SK-N-SH (cell line): ENCODE results near the gene ZBTB49. TPM values are rescaled to one million over a fixed set of nuclear protein-coding genes. Genes with fewer than 3 reads are reported as not detected.

Experiments
- CTCF ChIA-PET: fragments of 300-600, 350-600 bp; formaldehyde crosslinking; extraction: SDS; loops from one replicate; lab custom pipeline; 2021; lab: Yijun Ruan, JAX
- POLR2A ChIA-PET: fragments of 350-600 bp; sonication (Branson Sonifier 250); formaldehyde crosslinking; extraction: SDS; loops from one replicate; lab custom pipeline; 2020; ENCODE audit warnings: antibody characterized with exemption, inconsistent platforms; lab: Yijun Ruan, JAX
- DNase-seq: peaks from one replicate; pipeline ENCODE4 v3.0.0; 2012
- H2AFZ ChIP-seq: fragments of 200-600 bp; sonication (generic); 2 replicates; pipeline ENCODE4 v1.8.1; 2016; ENCODE audit warnings: antibody characterized with exemption, mild to moderate bottlenecking, low read depth
- H3F3A ChIP-seq: fragments of 200-600 bp; sonication (generic); replicated peaks from 2 replicates; pipeline ENCODE3; 2016; ENCODE audit warnings: antibody characterized with exemption, mild to moderate bottlenecking; ENCODE audit not compliant: insufficient read depth
- H3K27ac ChIP-seq, 2 experiments: fragments of 200-500 bp in 1 of 2; fragments of 200-600 bp in 1 of 2; sonication (Bioruptor generic) in 1 of 2; sonication (generic), shearing (Covaris generic) in 1 of 2; 2 replicates each; pipeline versions ENCODE4 v1.5.1 to v1.6.1; 2014 to 2016; ENCODE audit warnings: low read depth in 2 of 2, inconsistent platforms in 1 of 2, low read length in 1 of 2, mild to moderate bottlenecking in 1 of 2, mixed read lengths in 1 of 2
- H3K27me3 ChIP-seq: fragments of 200-600 bp; sonication (generic), shearing (Covaris generic); 2 replicates; pipeline ENCODE4 v1.6.1; 2016; ENCODE audit warnings: mixed run types; ENCODE audit not compliant: insufficient read depth
- H3K36me3 ChIP-seq, 2 experiments: fragments of 200-500 bp in 1 of 2; fragments of 200-600 bp in 1 of 2; sonication (Bioruptor generic) in 1 of 2; sonication (generic) in 1 of 2; replicated peaks in 1 of 2; 2 replicates each; pipeline versions ENCODE3 to v1.5.1; 2014 to 2016; ENCODE audit warnings: low read length in 1 of 2, mild to moderate bottlenecking in 1 of 2; ENCODE audit not compliant: insufficient read depth in 2 of 2, control insufficient read depth in 1 of 2
- H3K4me1 ChIP-seq, 2 experiments: fragments of 200-500 bp in 1 of 2; fragments of 200-600 bp in 1 of 2; sonication (Bioruptor generic) in 1 of 2; sonication (generic), shearing (Covaris generic) in 1 of 2; 2 replicates each; pipeline versions ENCODE4 v1.5.1 to v1.6.1; 2014 to 2016; ENCODE audit warnings: low read depth in 1 of 2, low read length in 1 of 2, mixed run types in 1 of 2; ENCODE audit not compliant: insufficient read depth in 2 of 2, control insufficient read depth in 1 of 2
- H3K4me2 ChIP-seq: fragments of 200-600 bp; sonication (generic), shearing (Covaris generic); 2 replicates; pipeline ENCODE4 v1.6.1; 2017; ENCODE audit warnings: mixed run types
- H3K4me3 ChIP-seq, 2 experiments: fragments of 200-500 bp in 1 of 2; fragments of 200-600 bp in 1 of 2; sonication (Bioruptor generic) in 1 of 2; sonication (generic), shearing (Covaris generic) in 1 of 2; 2 replicates each; pipeline versions ENCODE4 v1.5.1 to v1.8.1; 2014 to 2016; ENCODE audit warnings: low read depth in 2 of 2, inconsistent platforms in 1 of 2, low read length in 1 of 2, mild to moderate bottlenecking in 1 of 2, mixed read lengths in 1 of 2, moderate library complexity in 1 of 2
- H3K79me2 ChIP-seq: fragments of 200-600 bp; sonication (generic); 2 replicates; pipeline ENCODE4 v1.8.1; 2017; ENCODE audit warnings: mild to moderate bottlenecking; ENCODE audit not compliant: insufficient read depth
- H3K9ac ChIP-seq: fragments of 200-600 bp; sonication (generic); 2 replicates; pipeline ENCODE4 v1.6.1; 2017; ENCODE audit warnings: mixed run types
- H3K9me2 ChIP-seq: fragments of 200-600 bp; sonication (generic); 2 replicates; pipeline ENCODE4 v1.6.1; 2017; ENCODE audit warnings: mixed run types
- H3K9me3 ChIP-seq: fragments of 200-600 bp; sonication (generic); 2 replicates; pipeline ENCODE4 v1.6.1; 2017; ENCODE audit warnings: mixed run types, mild to moderate bottlenecking, moderate library complexity
- H4K20me1 ChIP-seq: fragments of 200-600 bp; sonication (generic); 2 replicates; pipeline ENCODE4 v1.6.1; 2017; ENCODE audit warnings: mild to moderate bottlenecking, mixed run types; ENCODE audit not compliant: insufficient read depth
- CHD2 ChIP-seq: fragments of 150-350 bp; IDR thresholded peaks from 2 replicates; pipeline ENCODE4 v1.6.1; 2018; ENCODE audit warnings: low read length; ENCODE audit not compliant: partially characterized antibody
- EZH2phosphoT487 ChIP-seq: fragments of 200-600 bp; sonication (generic); IDR thresholded peaks from 2 replicates; pipeline ENCODE4 v1.6.1; 2017; ENCODE audit warnings: low read depth, mixed run types, mild to moderate bottlenecking, antibody characterized with exemption, moderate library complexity, borderline replicate concordance
- FOXJ3 ChIP-seq: sonication (generic); formaldehyde crosslinking; IDR thresholded peaks from 2 replicates; pipeline ENCODE4 v1.5.1; 2020; ENCODE audit warnings: mild to moderate bottlenecking, missing genetic modification reagents
- MAX ChIP-seq: IDR thresholded peaks from 2 replicates; pipeline ENCODE4 v1.4.0; 2012; ENCODE audit warnings: low read depth
- MEF2A ChIP-seq: IDR thresholded peaks from 2 replicates; pipeline ENCODE4 v1.4.0; 2012; ENCODE audit warnings: low read depth, borderline replicate concordance
- NFIC ChIP-seq: IDR thresholded peaks from 2 replicates; pipeline ENCODE4 v1.4.0; 2012; ENCODE audit warnings: borderline replicate concordance
- PBX3 ChIP-seq: IDR thresholded peaks from 2 replicates; pipeline ENCODE4; 2012
- RCOR1 ChIP-seq: fragments of 150-350 bp; IDR thresholded peaks from 2 replicates; pipeline ENCODE4 v1.6.1; 2017; ENCODE audit warnings: antibody characterized with exemption, low read length
- REST ChIP-seq: IDR thresholded peaks from 2 replicates; pipeline ENCODE4 v1.6.1; 2012; ENCODE audit warnings: mild to moderate bottlenecking, low read depth, low read length, moderate library complexity
- RFX5 ChIP-seq: IDR thresholded peaks from 2 replicates; pipeline ENCODE4 v1.6.1; 2012; ENCODE audit warnings: mild to moderate bottlenecking, improper control_type of control experiment, low read length
- RXRA ChIP-seq: IDR thresholded peaks from 2 replicates; pipeline ENCODE4 v1.4.0; 2012; ENCODE audit warnings: low read depth, mild to moderate bottlenecking, borderline replicate concordance
- SMC3 ChIP-seq: IDR thresholded peaks from 2 replicates; pipeline ENCODE4 v1.6.1; 2012; ENCODE audit warnings: low read depth, low read length, improper control_type of control experiment
- TAF1 ChIP-seq: IDR thresholded peaks from 2 replicates; pipeline ENCODE4 v1.6.1; 2012; ENCODE audit warnings: low read depth, mild to moderate bottlenecking, low read length, moderate library complexity, borderline replicate concordance
- TCF12 ChIP-seq: IDR thresholded peaks from 2 replicates; pipeline ENCODE4 v1.4.0; 2012
- TEAD4 ChIP-seq: IDR thresholded peaks from 2 replicates; pipeline ENCODE4 v1.4.0; 2012; ENCODE audit warnings: mild to moderate bottlenecking, borderline replicate concordance; ENCODE audit not compliant: insufficient read depth
- YY1 ChIP-seq: IDR thresholded peaks from 2 replicates; pipeline ENCODE4 v1.4.0; 2012; ENCODE audit warnings: low read depth, mild to moderate bottlenecking
- ZBTB33 ChIP-seq: IDR thresholded peaks from 2 replicates; pipeline ENCODE4 v1.4.0; 2012; ENCODE audit warnings: low read depth, borderline replicate concordance
- WGBS: methylation state at CpG from one replicate; pipeline ENCODE4 v1.1.6; 2017; ENCODE audit warnings: low lambda C conversion rate; 5-methylcytosine and 5-hydroxymethylcytosine counted together
- polyA plus RNA-seq, 3 experiments: library from polyadenylated mRNA; depleted of rRNA; stranded (reverse); fragments of >200 nt; gene quantifications; 2 replicates each; pipeline ENCODE4 v1.2.3, GENCODE V29; 2012

Gene ZBTB49
- polyA plus RNA-seq, 1 of the 3 experiments (the other 2 are of a cell fraction), result 3.1 TPM

- H3K4me2 ChIP-seq, result no peak overlapping the region
- H3K27ac ChIP-seq, result no peak overlapping the region
- ChIA-PET CTCF (interaction anchor here (0.8 to 2.0 kb wide), 3 partner anchors 16 to 83 kb away, joined by 3 to 6 read pairs (median 3); no protein-coding TSS in a partner anchor), POLR2A (no interaction called here)
- no peaks in the 10 kb centered on the region; the same call in 1 of the 2 replicates for H3K27me3 ChIP-seq
- H3K9me2 ChIP-seq, result no peaks in the 10 kb centered on the region
- no peak for DNase-seq
- no peak for TF ChIP-seq RXRA
- TF ChIP-seq FOXJ3, result no peak
- no peak for TF ChIP-seq MAX
- TF ChIP-seq RFX5, result no peak
- TF ChIP-seq TCF12, result no peak
- no peak for TF ChIP-seq TEAD4
- TF ChIP-seq RCOR1, result no peak
- TF ChIP-seq EZH2phosphoT487, result no peak
- TF ChIP-seq MEF2A, result no peak
- TF ChIP-seq PBX3, result no peak
- no peak for TF ChIP-seq YY1
- TF ChIP-seq TAF1, result no peak
- no peak for TF ChIP-seq ZBTB33
- TF ChIP-seq REST, result no peak
- TF ChIP-seq SMC3, result no peak
- TF ChIP-seq CHD2, result no peak
- TF ChIP-seq NFIC, result no peak
- no peaks in the 10 kb centered on the region for H3K9me3 ChIP-seq
- 86% methylated on average over 5 of the region's 5 CpGs for WGBS
- H2AFZ ChIP-seq, result no peak overlapping the region
- no peak overlapping the region for H3K9ac ChIP-seq
- no peaks in the 10 kb centered on the region for H3F3A ChIP-seq
- no peaks in the 10 kb centered on the region for H3K36me3 ChIP-seq
- no peaks in the 10 kb centered on the region for H3K79me2 ChIP-seq
- no peak overlapping the region for H3K4me3 ChIP-seq
- H4K20me1 ChIP-seq, result no peaks in the 10 kb centered on the region
- H3K4me1 ChIP-seq, result no peaks in the 10 kb centered on the region; a peak in 1 of 4 replicates
Measured at GRCh38 chr4:4343038-4343437, 53.0 kb downstream of the ZBTB49 start.
